Measurements from ENCODE around the gene CHMP5. TPM values are rescaled to one million over a fixed set of nuclear protein-coding genes. Genes with fewer than 3 reads are reported as not detected.

The CHMP5 gene
- total RNA-seq, 2 donors from 2014 or later: 4.6 to 20.5 TPM

DNA sequence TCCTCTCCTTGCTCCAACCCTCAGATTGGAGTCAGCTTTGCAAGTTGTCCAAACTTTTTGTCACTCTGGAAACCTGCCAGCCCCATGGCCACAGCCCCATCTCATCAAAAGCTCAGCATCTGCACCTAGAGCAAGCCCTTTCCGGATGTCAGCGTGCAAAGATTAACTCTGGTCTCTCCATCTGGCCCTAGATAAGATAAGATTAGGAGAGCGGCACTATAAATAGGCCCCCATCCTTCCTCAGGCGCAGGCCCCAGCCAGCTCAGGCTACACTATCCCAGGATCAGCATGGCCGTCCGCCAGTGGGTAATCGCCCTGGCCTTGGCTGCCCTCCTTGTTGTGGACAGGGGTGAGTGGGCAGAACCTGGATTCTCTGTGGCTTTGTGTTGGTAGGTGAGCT is 24.9 kb upstream of the CHMP5 start, which contains the start of gene SPINK4:
Gene SPINK4 (plus strand): TSS at position 247 of the 400 bp plus-strand sequence. CDS start 42 bp downstream, at position 289.
- ATAC-seq (no peak), DNase-seq (no peak)
- intact Hi-C loops (cut with DNase I): no loop called here
- H3K27ac ChIP-seq: no peak within 1 kb of the TSS
- WGBS, 2 donors: 42 to 43% methylated on average over 7 of the region's 7 CpGs
- H3K4me1 ChIP-seq: no peaks in the 10 kb centered on the region
- H3K27me3 ChIP-seq: no peaks in the 10 kb centered on the region
- no peak within 1 kb of the TSS for H3K4me3 ChIP-seq
- TF ChIP-seq POLR2A (IDR thresholded peaks at IDR 0.05): no peak
- TF ChIP-seq, protein P1, sequence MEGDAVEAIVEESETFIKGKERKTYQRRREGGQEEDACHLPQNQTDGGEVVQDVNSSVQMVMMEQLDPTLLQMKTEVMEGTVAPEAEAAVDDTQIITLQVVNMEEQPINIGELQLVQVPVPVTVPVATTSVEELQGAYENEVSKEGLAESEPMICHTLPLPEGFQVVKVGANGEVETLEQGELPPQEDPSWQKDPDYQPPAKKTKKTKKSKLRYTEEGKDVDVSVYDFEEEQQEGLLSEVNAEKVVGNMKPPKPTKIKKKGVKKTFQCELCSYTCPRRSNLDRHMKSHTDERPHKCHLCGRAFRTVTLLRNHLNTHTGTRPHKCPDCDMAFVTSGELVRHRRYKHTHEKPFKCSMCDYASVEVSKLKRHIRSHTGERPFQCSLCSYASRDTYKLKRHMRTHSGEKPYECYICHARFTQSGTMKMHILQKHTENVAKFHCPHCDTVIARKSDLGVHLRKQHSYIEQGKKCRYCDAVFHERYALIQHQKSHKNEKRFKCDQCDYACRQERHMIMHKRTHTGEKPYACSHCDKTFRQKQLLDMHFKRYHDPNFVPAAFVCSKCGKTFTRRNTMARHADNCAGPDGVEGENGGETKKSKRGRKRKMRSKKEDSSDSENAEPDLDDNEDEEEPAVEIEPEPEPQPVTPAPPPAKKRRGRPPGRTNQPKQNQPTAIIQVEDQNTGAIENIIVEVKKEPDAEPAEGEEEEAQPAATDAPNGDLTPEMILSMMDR (IDR thresholded peaks at IDR 0.05): no peak
- no peaks in the 10 kb centered on the region for H3K9me3 ChIP-seq
- no peaks in the 10 kb centered on the region for H3K36me3 ChIP-seq (replicated peaks in 1 of 2; ENCODE audit: insufficient read depth in 1 of 2, low read depth in 2 of 2)

- TF ChIP-seq, protein P1 (IDR thresholded peaks at IDR 0.05): no peak
- TF ChIP-seq POLR2A (IDR thresholded peaks at IDR 0.05): no peak
- 64 to 75% methylated on average over 5 of the region's 5 CpGs for WGBS, 2 donors
- Histone ChIP-seq H3K36me3 (replicated peaks in 1 of 2; ENCODE audit: insufficient read depth in 1 of 2, low read depth in 2 of 2) (no peaks in the 10 kb centered on the region), H3K27ac (no peak overlapping the region), H3K4me3 (no peak overlapping the region), H3K4me1 (no peaks in the 10 kb centered on the region), H3K9me3 (no peaks in the 10 kb centered on the region), H3K27me3 (no peaks in the 10 kb centered on the region)
- DNase-seq (no peak), ATAC-seq (no peak)
- intact Hi-C loops (cut with DNase I): no loop called here
These were observed 23.6 kb upstream of the CHMP5 start for GRCh38 chr9:33241298-33241697.

- Histone ChIP-seq H3K4me3 (no peak overlapping the region), H3K36me3 (replicated peaks in 1 of 2; ENCODE audit: insufficient read depth in 1 of 2, low read depth in 2 of 2) (no peaks in the 10 kb centered on the region), H3K4me1 (no peaks in the 10 kb centered on the region), H3K27me3 (no peaks in the 10 kb centered on the region), H3K27ac (no peak overlapping the region), H3K9me3 (no peaks in the 10 kb centered on the region)
- 69 to 73% methylated on average over 6 of the region's 6 CpGs for WGBS, 2 donors
- no peak for TF ChIP-seq POLR2A (IDR thresholded peaks at IDR 0.05)
- DNase-seq: no peak
- intact Hi-C loops (cut with DNase I): no loop called here
- no peak for ATAC-seq
These were observed 22.2 kb upstream of the CHMP5 start for GRCh38 chr9:33242609-33243134.

- Histone ChIP-seq H3K4me3 (no peak overlapping the region), H3K4me1 (no peaks in the 10 kb centered on the region), H3K27ac (no peak overlapping the region), H3K9me3 (no peaks in the 10 kb centered on the region), H3K27me3 (no peaks in the 10 kb centered on the region), H3K36me3 (replicated peaks in 1 of 2; ENCODE audit: insufficient read depth in 1 of 2, low read depth in 2 of 2) (no peaks in the 10 kb centered on the region)
- TF ChIP-seq, protein P1 (IDR thresholded peaks at IDR 0.05): no peak
- no peak for TF ChIP-seq POLR2A (IDR thresholded peaks at IDR 0.05)
- ATAC-seq (no peak), DNase-seq (no peak)
- intact Hi-C loops (cut with DNase I): no loop called here
- 77 to 87% methylated on average over 9 of the region's 9 CpGs for WGBS, 2 donors
These were observed 20.6 kb upstream of the CHMP5 start for GRCh38 chr9:33244137-33244784.

DNA sequence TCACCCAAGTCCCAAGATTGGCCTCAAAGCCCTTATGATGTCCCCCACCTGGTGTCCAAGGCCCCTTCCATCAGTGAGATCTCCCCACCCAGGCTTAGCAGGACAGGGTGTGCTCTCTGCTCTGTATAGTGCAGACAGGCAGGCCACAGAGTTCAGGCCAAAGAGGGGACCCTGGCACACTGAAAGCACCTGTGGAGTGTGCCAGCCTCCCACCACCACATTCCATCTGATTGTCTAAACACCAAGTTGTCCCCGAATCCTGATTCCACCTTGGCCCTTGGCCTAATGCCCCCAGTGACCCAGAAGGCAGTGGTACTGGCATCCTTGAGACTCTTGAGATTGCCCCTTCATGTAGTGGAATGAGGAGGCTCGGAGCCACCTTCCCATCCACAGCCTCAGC is 19.5 kb upstream of the CHMP5 start:
- Histone ChIP-seq H3K4me1 (no peaks in the 10 kb centered on the region), H3K27me3 (no peaks in the 10 kb centered on the region), H3K36me3 (replicated peaks in 1 of 2; ENCODE audit: insufficient read depth in 1 of 2, low read depth in 2 of 2) (no peaks in the 10 kb centered on the region), H3K4me3 (no peak overlapping the region), H3K9me3 (no peaks in the 10 kb centered on the region), H3K27ac (no peak overlapping the region)
- TF ChIP-seq, protein P1 (IDR thresholded peaks at IDR 0.05): no peak
- TF ChIP-seq POLR2A (IDR thresholded peaks at IDR 0.05): no peak
- intact Hi-C loops (cut with DNase I): no loop called here
- DNase-seq: no peak
- no peak for ATAC-seq
- 75 to 94% methylated on average over 2 of the region's 2 CpGs for WGBS, 2 donors

All from body of pancreas (tissue), 4 donors.